NCI-H1092 treated with DMSO at 0.1 percent for 48 hours (cell line): ENCODE data around the gene HNRNPM.

Experiments
- DNase-seq: peaks from one replicate; lab custom pipeline; 2025; lab: John Stamatoyannopoulos, UW

Gene HNRNPM

DNA sequence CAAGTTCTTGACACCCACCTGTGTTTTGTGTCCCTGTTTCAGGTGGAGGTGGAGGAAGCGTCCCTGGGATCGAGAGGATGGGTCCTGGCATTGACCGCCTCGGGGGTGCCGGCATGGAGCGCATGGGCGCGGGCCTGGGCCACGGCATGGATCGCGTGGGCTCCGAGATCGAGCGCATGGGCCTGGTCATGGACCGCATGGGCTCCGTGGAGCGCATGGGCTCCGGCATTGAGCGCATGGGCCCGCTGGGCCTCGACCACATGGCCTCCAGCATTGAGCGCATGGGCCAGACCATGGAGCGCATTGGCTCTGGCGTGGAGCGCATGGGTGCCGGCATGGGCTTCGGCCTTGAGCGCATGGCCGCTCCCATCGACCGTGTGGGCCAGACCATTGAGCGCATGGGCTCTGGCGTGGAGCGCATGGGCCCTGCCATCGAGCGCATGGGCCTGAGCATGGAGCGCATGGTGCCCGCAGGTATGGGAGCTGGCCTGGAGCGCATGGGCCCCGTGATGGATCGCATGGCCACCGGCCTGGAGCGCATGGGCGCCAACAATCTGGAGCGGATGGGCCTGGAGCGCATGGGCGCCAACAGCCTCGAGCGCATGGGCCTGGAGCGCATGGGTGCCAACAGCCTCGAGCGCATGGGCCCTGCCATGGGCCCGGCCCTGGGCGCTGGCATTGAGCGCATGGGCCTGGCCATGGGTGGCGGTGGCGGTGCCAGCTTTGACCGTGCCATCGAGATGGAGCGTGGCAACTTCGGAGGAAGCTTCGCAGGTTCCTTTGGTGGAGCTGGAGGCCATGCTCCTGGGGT is 41.0 kb downstream of the HNRNPM start:
- no peak for DNase-seq

DNA sequence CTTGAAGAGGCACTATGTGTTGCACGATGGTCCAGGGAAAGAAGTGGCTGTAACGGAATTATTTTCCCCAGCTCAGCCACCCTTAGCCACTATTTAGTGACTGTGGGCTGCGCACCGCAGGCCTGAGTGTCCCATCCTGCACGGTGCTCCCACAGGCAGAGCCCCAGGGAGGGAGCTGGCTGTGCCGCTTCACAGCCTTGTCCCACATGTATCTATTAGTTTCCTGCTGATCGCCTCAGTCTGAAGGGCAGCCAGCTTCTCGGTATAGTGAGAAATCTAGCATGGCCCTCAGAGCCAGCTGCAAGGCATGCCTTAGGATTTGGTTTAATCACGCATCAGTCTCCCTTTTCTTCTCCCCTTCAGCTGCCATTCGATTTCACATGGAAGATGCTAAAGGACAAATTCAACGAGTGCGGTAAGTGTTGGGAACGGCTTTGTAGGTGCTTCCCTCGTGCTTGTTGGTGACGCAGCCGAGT is 41.9 kb downstream of the HNRNPM start:
- DNase-seq = no peak

DNA sequence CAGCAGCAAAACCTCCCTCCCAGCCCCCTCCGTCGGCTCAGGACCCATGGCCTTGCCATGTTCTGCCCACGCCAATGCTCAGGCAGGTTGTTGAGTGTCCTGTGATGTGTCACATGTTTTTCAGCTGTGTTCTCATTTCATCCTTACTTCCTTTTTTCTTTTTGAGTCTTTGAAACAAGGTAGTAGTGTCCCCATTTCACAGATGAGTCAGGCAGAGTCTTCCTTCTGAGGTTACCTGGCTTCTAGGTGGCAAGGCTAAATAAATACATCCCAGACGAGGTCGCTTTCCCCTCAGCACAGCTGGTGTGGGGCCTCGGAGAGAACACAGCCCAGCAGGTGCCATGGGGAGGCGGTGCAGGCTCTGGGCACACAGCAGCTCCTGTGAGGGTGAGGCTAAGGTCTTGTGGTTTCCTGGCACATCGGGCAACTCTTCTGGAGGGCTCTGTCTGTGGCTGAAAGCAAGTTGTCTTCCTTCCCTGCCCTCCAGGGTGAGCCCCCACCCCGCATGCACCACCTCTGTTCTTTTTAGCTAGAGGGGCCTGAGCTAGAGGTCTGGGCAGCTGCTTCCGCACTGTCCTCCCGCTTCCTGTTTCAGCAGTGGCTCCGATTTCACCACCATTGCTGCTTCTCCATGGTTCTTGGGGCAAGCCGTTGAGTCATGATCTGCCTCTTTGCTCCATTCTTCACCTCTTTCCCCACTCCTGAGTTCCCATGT is 42.5 kb downstream of the HNRNPM start:
- DNase-seq = no peak

DNA sequence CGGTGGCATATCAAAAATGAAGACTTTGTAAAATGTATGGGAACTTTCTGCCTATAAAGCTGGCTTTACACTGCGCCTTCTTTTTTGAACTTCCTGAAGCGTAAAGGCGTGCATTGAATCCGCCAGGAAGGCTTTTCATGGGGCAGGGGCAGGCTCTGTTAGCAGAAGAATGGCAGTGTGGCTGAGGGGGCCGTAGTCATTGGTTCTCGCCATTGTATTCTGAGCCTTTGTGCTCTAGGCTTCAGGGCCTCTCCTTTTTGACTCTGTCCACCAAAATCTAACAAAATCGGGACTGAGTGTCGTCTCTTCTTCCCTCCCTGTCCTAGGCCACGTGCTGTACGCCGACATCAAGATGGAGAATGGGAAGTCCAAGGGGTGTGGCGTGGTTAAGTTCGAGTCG is 43.6 kb downstream of the HNRNPM start:
- no peak for DNase-seq

DNA sequence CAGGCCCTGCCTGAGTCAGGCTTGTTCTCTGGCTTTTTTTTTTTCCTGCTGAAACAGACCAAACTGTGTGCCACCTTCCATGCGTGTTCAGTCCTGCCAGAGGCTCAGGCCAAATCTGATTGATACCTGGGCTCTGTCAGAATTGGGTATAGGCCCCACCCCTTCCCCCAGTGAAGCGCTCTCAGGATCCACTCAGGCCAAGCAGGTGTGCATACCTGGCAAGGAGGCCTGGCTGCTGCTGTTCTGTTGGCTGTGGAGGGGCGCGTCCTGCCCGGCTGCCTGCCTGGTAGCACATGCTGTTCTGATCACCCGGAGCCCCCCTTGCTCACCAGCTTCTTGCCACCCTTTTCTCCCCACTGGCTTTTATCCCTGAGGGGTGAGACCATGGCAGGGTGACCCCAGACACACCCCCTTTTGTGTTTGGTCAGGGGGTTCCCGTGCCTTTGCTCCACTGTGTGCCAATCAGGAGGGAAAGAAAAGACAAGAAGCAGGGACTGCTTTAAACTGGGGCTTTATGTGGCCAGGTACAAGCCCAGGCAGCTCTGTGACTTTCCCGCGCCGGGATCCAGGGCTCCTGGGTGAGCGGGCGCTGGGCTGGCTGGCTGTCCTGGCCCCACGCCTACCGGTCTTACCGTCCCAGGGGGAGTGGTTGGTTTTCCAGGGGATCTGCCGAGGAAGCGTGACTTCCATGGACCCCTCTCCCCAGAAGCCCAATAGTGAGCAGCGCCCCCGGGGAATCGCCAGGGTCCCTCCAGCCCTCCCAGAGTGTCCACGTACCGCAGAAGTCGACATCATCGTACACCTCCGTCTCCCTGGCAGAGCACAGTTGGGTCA is 45.0 kb downstream of the HNRNPM start:
- DNase-seq = no peak

DNA sequence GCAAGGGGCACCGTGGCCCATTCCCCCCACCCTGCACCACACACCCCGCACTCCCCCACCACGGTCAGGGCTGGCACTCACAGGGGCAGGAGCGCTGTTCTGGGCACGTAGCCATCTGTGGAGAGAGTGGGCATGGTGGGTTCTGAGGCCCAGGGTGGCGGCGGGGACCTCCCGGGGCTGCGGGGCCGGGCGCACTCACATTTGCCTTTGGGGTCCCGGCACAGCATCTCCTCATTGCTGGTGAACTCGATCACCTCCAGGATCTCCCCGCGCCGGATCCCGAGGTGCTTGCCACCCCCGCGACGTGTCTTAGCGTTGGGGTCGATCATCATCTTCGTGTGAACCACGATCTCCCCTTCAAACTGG is 45.6 kb downstream of the HNRNPM start:
- DNase-seq = no peak

DNA sequence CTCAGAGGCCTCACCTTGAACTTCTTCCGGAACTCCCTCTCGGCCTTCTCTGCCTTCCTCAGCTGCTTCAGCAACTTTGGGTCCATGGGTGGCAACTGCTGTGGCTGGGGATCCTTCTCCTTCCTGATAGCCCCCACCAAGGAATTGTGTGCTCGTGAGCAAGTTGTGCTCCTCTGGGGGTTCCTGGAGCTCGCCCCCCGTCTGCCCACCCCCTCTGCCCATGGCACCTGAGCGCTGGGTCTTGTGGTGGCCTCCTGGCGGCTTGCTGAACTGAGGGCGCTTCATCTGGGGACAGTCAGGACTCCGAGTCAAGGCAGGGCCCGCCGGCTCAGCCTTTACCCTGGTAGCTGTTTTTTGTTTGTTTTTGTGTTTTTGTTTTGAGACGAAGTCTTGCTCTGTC is 46.1 kb downstream of the HNRNPM start:
- DNase-seq = no peak

DNA sequence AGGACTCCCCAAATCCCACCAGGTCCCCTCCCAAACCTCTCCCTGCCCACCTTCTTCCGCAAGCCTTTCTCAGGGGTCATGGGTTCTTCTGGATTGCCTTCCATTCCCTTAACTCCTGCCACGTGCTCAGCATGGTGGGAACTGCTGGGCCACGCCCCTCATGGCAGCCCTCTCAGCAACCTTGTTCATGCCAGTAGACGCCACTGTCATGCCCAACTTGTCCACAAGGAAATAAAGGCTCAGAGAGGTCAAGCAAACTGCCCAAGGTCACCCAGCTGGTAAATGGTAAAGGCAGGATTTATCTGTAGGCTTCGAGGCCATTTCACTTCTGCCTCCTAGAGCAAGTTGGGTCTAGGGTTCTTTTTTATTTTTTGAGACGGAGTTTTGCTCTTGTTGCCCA is 46.8 kb downstream of the HNRNPM start:
- no peak for DNase-seq

DNA sequence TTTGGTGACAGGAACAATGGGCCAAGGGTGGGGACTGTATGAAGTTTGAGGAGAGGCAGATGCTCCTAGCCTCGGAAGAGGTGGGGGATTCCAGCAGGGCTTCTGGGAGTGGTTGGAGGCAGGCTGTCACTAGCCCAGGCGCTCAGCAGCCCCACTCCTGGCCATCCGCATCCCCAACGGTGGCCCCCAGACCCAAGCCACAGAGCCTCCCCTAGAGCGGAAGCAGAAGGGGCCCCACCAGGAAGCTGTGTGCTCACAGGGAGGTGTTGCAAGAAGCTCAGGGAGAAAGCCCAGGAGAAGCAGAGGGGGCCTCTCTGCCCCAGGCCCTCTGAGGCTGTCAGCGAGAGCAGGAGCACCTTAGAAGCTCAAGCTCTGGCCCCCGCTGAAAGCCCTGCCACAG is 49.4 kb downstream of the HNRNPM start:
- DNase-seq = no peak

DNA sequence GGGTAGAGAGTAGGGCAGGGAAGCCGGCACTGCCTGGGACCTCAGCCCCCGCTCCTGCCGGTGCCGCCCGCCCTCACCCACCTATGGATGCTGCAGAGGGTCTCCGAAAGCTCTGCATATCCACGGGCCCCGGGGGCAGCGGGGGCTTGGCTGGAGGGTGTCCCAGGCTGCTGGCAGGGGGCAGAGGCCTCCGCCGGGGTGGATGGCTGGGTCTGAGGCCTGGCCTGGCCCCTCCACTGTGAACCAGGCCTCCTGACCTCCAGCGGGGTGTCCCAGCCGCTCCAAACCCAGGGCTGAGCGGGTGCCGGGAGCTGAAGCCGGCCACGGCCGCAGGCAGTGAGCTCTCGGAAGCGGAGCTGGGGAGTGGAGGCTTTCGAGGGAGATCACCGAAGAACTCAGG is 53.5 kb downstream of the HNRNPM start:
- no peak for DNase-seq

DNA sequence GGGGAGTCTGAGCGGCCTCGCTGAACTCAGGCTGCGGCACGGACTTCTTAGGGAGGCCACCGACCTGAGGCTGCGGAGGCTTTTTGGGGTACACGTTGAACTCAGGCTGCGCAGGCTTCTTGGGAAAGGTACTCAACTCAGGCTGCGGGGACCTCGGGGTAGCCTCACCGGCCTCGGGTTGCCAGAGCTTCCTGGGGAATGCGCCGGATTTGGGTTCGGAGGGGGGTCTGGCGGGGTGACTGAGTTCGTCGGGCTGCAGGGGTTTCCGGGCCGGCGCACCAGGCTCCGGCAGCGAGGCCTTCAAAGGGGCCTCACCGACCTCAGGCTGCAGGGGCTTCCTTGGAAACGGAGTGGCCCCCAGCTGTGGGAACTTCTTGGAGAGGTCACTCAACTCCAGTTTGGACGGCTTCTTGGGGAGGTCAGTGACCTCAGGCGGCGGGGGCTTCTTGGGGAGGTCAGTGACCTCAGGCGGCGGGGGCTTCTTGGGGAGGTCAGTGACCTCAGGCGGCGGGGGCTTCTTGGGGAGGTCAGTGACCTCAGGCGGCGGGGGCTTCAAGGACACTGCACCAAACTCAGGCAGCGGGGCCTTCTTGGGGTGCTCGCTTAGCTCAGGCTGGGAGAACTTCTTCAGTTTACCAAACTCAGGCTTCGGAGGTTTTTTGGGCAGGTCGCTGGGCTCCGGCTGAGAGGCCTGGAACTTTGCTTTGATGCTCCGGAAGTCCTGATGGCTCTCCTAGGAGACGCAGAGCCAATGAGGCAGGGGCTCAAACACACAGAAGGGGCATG is 54.5 kb downstream of the HNRNPM start:
- no peak for DNase-seq

DNA sequence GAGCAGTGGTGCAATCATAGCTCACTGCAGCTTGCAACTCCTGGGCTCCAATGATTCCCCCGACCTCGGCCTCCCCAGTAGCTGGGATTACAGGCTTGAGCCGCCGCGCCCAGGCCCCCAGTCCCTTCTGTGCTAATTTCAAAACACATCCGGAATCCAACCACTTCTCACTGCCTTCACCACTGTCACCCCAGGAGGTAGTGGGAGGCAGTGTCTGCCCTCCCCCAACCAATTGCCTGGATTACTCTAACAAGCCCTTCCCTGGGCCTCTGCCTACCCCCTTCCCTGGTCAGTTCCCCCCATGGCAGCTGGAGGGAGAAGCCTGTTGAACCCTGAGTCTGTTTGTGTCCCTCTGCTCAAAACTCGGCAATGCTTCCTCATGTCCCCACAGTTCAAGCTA is 55.4 kb downstream of the HNRNPM start:
- DNase-seq = no peak

DNA sequence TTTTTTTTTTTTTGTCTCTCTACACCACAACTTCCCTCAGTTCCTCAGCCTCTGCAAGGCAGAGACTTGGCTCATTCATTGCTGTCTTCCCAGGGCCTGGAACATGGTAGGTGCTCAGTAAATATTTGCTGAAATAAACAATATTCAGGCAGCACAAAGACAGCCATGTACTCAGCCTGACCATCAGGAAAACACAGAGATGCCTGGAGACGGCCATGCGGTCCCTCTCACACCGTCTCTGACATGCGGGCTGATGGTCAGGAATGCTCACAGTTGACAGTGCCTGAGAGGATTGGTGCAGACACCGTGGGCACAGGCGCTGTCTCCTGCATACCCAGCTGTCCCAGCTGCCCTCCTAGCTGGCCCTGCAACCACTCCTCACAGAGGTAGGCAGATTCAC is 56.7 kb downstream of the HNRNPM start:
- DNase-seq = no peak

DNA sequence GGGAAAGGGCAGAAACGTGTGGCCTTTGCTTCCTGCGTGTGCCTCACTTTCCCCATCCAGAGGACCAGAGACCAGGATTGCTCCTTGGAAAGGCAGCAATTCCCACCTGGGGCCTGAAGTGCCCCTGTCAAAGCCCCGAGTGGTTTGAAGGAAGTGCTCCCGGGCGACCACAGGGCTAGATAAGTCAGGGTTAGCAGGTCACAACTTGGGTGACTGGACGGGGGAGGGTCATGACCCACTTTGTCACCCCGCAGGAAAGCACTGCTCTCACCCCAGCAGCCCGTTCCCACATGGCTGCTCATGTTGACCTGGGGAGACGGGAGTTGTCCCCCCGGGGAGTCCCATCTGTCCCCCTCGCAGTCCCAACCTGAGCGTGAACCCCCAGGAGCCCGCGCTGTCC is 57.2 kb downstream of the HNRNPM start:
- no peak for DNase-seq

DNA sequence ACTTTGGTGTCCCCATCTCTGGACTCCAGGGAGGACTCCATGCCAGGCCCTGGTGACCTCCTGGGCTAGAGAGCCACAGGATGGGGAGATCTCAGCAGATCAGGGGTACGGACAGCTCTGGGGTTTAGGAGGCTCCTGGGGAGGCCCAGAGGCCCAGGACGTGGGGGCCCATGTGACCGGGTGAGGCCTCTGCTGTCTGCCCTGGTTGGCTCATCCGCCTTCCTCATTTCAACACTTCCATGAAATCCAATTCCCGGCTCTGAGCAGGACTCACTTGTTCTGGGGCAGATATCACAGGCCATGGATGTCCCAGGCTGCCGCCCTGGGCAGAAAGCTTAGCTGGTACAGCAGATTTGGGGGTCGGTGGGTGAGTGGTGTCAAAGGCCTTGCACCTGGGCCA is 58.7 kb downstream of the HNRNPM start:
- no peak for DNase-seq

DNA sequence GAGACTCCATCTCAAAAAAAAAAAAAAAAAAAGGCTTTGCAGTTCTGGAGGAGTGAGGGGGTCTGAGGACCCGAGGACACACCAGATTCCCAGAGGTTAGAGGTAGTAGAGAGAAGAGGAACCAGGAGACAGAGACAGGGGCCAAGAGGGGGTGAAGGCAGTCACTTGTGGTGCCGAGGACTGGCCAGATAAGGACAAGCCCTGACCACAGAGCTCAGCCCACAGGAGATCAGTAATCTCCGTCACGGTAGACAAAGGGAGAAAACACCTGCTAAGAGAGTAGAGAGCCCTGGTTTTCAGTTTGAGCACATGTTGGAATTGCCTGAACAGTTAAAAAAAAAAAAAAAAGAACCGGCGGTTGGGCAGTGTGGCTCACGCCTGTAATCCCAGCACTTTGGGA is 59.4 kb downstream of the HNRNPM start:
- DNase-seq = no peak

DNA sequence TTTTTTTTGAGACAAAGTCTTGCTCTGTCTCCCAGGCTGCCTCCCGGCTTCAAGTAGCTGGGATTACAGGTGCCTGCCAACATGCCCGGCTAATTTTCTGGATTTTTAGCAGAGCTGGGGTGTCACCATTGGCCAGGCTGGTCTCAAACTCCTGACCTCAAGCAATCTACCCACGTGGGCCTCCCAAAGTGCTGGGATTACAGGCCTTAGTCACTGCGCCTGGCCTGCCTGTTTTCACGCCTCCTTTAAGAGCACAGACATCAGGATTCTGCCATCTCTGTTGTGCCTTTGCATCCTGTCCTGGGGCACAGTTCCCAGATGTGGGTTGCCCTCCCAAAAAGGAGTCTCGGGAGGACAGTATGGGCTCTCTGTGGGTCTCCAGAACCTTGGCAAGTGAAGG is 60.1 kb downstream of the HNRNPM start:
- DNase-seq = no peak

DNA sequence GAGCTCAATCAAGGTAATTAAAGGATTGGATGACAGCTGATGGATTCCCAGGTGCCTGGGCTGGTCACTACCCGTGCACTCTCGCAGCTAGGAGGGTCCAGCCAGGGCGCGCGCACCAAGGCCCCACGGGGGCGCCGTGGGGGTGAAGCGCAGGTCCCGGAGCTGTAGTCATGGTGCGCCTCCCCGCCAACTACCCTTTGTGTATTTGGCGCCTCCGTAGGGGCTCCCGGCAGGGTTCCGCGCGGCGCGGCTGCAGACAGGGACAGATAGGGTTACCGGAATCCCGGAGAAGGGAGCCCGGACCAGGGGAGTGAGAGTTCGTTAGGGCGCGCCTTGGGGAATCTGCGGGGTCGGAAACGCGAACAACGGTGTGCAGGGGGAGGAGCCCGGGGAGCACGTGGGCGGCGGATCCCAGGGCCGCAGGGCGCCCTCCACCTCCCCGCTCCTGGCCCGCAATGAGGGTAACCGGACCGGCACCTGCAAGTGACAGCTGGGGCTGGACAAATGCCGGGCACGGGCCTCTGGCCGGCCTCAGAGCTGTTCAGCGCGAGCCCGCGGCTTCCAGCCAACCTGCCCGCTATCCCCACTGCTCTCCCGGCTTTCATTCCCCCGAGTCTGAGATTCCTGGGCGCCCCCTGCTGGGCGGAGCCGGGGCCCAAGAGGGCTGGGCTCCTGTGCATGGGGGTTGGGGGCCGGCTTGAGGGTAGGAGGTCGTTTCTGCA is 61.1 kb downstream of the HNRNPM start:
- DNase-seq = peak; percentile 82

DNA sequence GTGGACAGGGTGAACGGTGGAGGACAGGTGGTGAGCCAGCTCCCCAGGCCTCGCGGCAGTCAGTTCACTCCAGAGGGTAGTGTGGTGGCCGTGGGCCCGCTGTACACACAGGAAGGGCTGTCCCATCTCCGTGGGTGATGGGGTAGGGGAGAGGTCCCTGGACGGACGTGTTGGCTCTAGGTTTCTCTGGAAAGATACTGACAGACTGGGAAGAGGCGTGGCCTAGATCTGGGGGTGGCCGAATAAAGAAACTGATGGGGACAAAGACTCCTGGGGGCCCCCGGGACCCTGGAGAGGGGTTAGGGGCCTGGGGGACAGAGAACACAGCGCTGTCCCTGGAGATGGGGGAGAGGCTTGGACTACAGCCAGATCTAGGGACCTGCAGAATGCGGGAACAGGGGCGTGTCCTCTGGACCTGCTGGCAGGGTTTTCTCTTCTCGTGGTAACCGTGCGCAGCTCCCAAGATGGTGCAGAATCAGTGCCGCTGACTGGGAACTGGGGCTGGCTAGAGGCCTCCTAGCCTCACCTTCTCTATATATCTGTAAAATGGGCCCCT is 61.7 kb downstream of the HNRNPM start:
- DNase-seq = peak; percentile 47

DNA sequence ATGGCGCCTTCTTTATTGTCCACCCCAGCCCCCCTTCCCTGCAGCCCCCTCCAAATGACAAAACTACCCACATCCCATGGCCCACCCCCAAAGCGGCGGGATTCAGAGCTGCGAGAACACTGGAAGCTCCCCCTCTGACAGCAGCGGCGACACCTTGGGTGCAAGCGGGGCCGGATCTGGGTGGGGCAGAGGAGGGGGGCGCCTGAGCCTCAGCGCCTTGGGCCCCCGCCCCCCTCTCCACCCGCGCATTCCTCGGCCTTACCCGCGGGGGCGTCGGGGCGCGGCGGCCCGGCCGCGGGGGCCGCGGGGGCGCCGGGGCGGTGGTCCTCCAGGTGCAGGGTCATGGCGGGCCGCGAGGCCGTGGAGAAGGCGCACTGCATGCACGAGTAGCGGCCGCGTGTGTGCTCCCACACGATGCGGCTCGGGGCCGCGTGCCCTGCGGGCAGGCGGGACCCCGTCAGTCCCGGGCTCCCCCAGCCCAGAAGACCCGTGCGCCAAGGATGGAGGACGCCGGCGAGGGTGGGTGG is 65.9 kb downstream of the HNRNPM start:
- DNase-seq = no peak
